Endodermal cell (in vitro differentiated cells): ENCODE data around the gene CCDC9B. TPM values are rescaled to one million over a fixed set of nuclear protein-coding genes. Genes with fewer than 3 reads are reported as not detected.
A peak's percentile ranks its signal among the peaks of the same experiment; 100 is the strongest.

ENCODE experiments used
- DNase-seq: peaks from one replicate; pipeline ENCODE4 v3.0.0-alpha.2; 2017
- H3K27ac ChIP-seq: 2 replicates; pipeline ENCODE4 v1.5.1; 2013; ENCODE audit warnings: mild to moderate bottlenecking, low read depth, low read length, moderate library complexity
- H3K27me3 ChIP-seq: 2 replicates; pipeline ENCODE4 v1.6.1; 2013; ENCODE audit warnings: mild to moderate bottlenecking, low read length, moderate library complexity; ENCODE audit not compliant: insufficient read depth, control insufficient read depth, poor library complexity, severe bottlenecking
- H3K36me3 ChIP-seq: 2 replicates; pipeline ENCODE4 v1.7.0; 2013; ENCODE audit warnings: mild to moderate bottlenecking, low read length, moderate library complexity; ENCODE audit not compliant: control insufficient read depth, insufficient read depth
- H3K4me1 ChIP-seq: one replicate; pipeline ENCODE4 v1.7.0; 2013; ENCODE audit warnings: low read length; ENCODE audit not compliant: control insufficient read depth, insufficient read depth
- H3K4me3 ChIP-seq: 2 replicates; pipeline ENCODE4 v1.5.1; 2013; ENCODE audit warnings: mild to moderate bottlenecking, low read length, moderate library complexity
- H3K9ac ChIP-seq: 2 replicates; pipeline ENCODE4 v1.6.1; 2013; ENCODE audit warnings: mild to moderate bottlenecking, low read length, moderate library complexity; ENCODE audit not compliant: poor library complexity, severe bottlenecking; ENCODE audit errors: extremely low read depth
- H3K9me3 ChIP-seq: 2 replicates; pipeline ENCODE4 v1.6.1; 2013; ENCODE audit warnings: mild to moderate bottlenecking, low read length, moderate library complexity; ENCODE audit not compliant: control insufficient read depth
- H3K27ac Mint-ChIP-seq: 2 replicates; pipeline ENCODE4 v1.8.0; 2020; ENCODE audit warnings: mixed read lengths
- H3K27me3 Mint-ChIP-seq: 2 replicates; pipeline ENCODE4 v1.8.0; 2021; ENCODE audit warnings: mild to moderate bottlenecking, mixed read lengths; ENCODE audit not compliant: insufficient read depth
- H3K36me3 Mint-ChIP-seq: 2 replicates; pipeline ENCODE4 v1.8.0; 2020; ENCODE audit warnings: low read depth, mixed read lengths
- H3K4me1 Mint-ChIP-seq: 2 replicates; pipeline ENCODE4 v1.8.0; 2020; ENCODE audit warnings: mixed read lengths
- H3K4me3 Mint-ChIP-seq: 2 replicates; pipeline ENCODE4 v1.8.0; 2020; ENCODE audit warnings: mild to moderate bottlenecking, moderate library complexity, mixed read lengths
- H3K9me3 Mint-ChIP-seq: 2 replicates; pipeline ENCODE4 v1.8.0; 2020; ENCODE audit warnings: mild to moderate bottlenecking, mixed read lengths
- CTCF ChIP-seq: fragments of 200-600 bp; sonication (generic); conservative IDR thresholded peaks from 2 replicates; pipeline ENCODE4 v1.5.0; 2021; ENCODE audit warnings: antibody characterized with exemption, mild to moderate bottlenecking
- WGBS, 2 experiments: methylation state at CpG; one replicate each; pipeline versions ENCODE4 v1.1.5 to v1.1.7; 2013; ENCODE audit warnings: missing lambda C conversion rate in 2 of 2, mixed read lengths in 1 of 2; ENCODE audit not compliant: insufficient coverage in 1 of 2, insufficient read length in 1 of 2; 5-methylcytosine and 5-hydroxymethylcytosine counted together
- total RNA-seq, 2 donors: library from RNA; stranded (reverse); fragmentation: NEBNext Ultra II Directional in 1 of 2; extraction: Animal tissue kit (Norgen Biotek cat#: 25700) in 1 of 2; gene quantifications; 2 replicates in 1 of 2; 3 replicates in 1 of 2; pipeline ENCODE4 v1.2.1, GENCODE V29; 2021

Gene CCDC9B
- total RNA-seq, 2 donors from 2014 or later, result 0.15 to 0.42 TPM

GRCh38 chr15:40386480-40386879 lies 45.7 kb upstream of the CCDC9B start:
- peak overlapping the region; percentile 22 for H3K4me3 ChIP-seq
- TF ChIP-seq CTCF, result no peak
- Mint-ChIP-seq H3K36me3 (peaks cover 63% of the 10 kb centered on the region), H3K27ac (no peak overlapping the region), H3K9me3 (peaks cover 17% of the 10 kb centered on the region), H3K27me3 (no peaks in the 10 kb centered on the region), H3K4me3 (no peak overlapping the region), H3K4me1 (peaks cover 16% of the 10 kb centered on the region)
- H3K9me3 ChIP-seq, result peaks cover 24% of the 10 kb centered on the region
- H3K27me3 ChIP-seq, result no peaks in the 10 kb centered on the region
- H3K9ac ChIP-seq, result no peak overlapping the region
- 96 to 99% methylated on average over 3 of the region's 3 CpGs for WGBS, 2 experiments
- H3K4me1 ChIP-seq, result no peaks in the 10 kb centered on the region
- H3K27ac ChIP-seq, result no peak overlapping the region
- peaks cover 61% of the 10 kb centered on the region for H3K36me3 ChIP-seq
- DNase-seq, result no peak

- Histone ChIP-seq H3K36me3 (peaks cover 26% of the 10 kb centered on the region), H3K4me1 (no peaks in the 10 kb centered on the region), H3K9me3 (peaks cover 17% of the 10 kb centered on the region), H3K27ac (peak within 1 kb of the TSS; percentile 18), H3K9ac (peak within 1 kb of the TSS; percentile 55), H3K27me3 (no peaks in the 10 kb centered on the region), H3K4me3 (peak within 1 kb of the TSS; percentile 95)
- TF ChIP-seq CTCF, result no peak
- Mint-ChIP-seq H3K27ac (peak within 1 kb of the TSS; percentile 93), H3K9me3 (peaks cover 11% of the 10 kb centered on the region), H3K4me3 (peak within 1 kb of the TSS; percentile 93), H3K36me3 (peaks cover 31% of the 10 kb centered on the region), H3K4me1 (peaks cover 16% of the 10 kb centered on the region), H3K27me3 (no peaks in the 10 kb centered on the region)
- WGBS, 2 experiments, result 4 to 7% methylated on average over 27 to 55 of the region's 57 CpGs
- DNase-seq, result peak; percentile 98
Observed at GRCh38 chr15:40382580-40383456, 42.1 kb upstream of the CCDC9B start, which contains the start of gene KNSTRN. TSS of gene KNSTRN (plus strand) at chr15:40382721. CDS start at chr15:40382836, 115 bp downstream.

- Histone ChIP-seq H3K27ac (no peak overlapping the region), H3K4me1 (no peaks in the 10 kb centered on the region), H3K9ac (no peak overlapping the region), H3K27me3 (no peaks in the 10 kb centered on the region), H3K4me3 (no peak overlapping the region), H3K9me3 (peaks cover 8% of the 10 kb centered on the region), H3K36me3 (peaks cover 18% of the 10 kb centered on the region)
- H3K36me3 Mint-ChIP-seq, result peaks cover 23% of the 10 kb centered on the region
- WGBS, 2 experiments, result 96 to 100% methylated on average over 4 to 10 of the region's 11 CpGs
- DNase-seq, result no peak
- peaks cover 16% of the 10 kb centered on the region for H3K4me1 Mint-ChIP-seq
- peaks cover 2% of the 10 kb centered on the region for H3K9me3 Mint-ChIP-seq
- H3K27ac Mint-ChIP-seq, result peak overlapping the region; percentile 93
- no peaks in the 10 kb centered on the region for H3K27me3 Mint-ChIP-seq
- no peak for TF ChIP-seq CTCF
- H3K4me3 Mint-ChIP-seq, result peak overlapping the region; percentile 93
Observed at GRCh38 chr15:40381818-40382529, 41.2 kb upstream of the CCDC9B start.
